Endothelial cell of umbilical vein (primary cell): Measurements from ENCODE around the gene RNLS. TPM values are rescaled to one million over a fixed set of nuclear protein-coding genes. Genes with fewer than 3 reads are reported as not detected.

Experiments used
- BruUV-seq: library from RNA; stranded (reverse); fragments of 400-500 nt; replicated peaks from 2 replicates; lab custom pipeline; 2021; lab: Mats Ljungman, UMichigan
- CTCF ChIA-PET: fragments of 300-600, 350-600 bp; sonication (Branson Sonifier 250); formaldehyde crosslinking; loops from one replicate; lab custom pipeline; 2021; ENCODE audit warnings: antibody characterized with exemption, inconsistent platforms; lab: Charles Lee
- POLR2A ChIA-PET: fragments of 300-600, 350-600 bp; sonication (Branson Sonifier 250); formaldehyde crosslinking; loops from one replicate; lab custom pipeline; 2021; ENCODE audit warnings: antibody characterized with exemption, inconsistent platforms; lab: Charles Lee
- DNase-seq: peaks from one replicate; pipeline ENCODE4 v3.0.0-alpha.2; 2011; ENCODE audit warnings: low read depth, low spot score
- FAIRE-seq: peaks from 2 replicates; lab custom pipeline; 2011; peaks lifted over from hg19 to GRCh38; lab: Jason Lieb, UNC
- H2AFZ ChIP-seq: 2 replicates; pipeline ENCODE4 v1.6.0; 2012; ENCODE audit warnings: low read depth, low read length, control low read depth, inconsistent platforms
- H3K27ac ChIP-seq: 2 replicates; pipeline ENCODE4 v1.5.1; 2011; ENCODE audit warnings: low read depth, mild to moderate bottlenecking, control low read depth, low read length, moderate library complexity; ENCODE audit not compliant: insufficient read depth
- H3K27me3 ChIP-seq, 2 experiments: 2 replicates each; pipeline versions ENCODE4 v1.6.0 to v1.6.1; 2011; ENCODE audit warnings: low read length in 2 of 2, mixed read lengths in 1 of 2; ENCODE audit not compliant: control insufficient read depth in 2 of 2, insufficient read depth in 2 of 2
- H3K36me3 ChIP-seq, 2 experiments: 2 replicates in 1 of 2; 3 replicates in 1 of 2; pipeline ENCODE4 v1.5.1; 2011; ENCODE audit warnings: low read length in 2 of 2, mild to moderate bottlenecking in 1 of 2, moderate library complexity in 1 of 2; ENCODE audit not compliant: control insufficient read depth in 2 of 2, insufficient read depth in 2 of 2; ENCODE audit errors: extremely low read depth in 1 of 2
- H3K4me1 ChIP-seq: 3 replicates; pipeline ENCODE4 v1.5.1; 2011; ENCODE audit warnings: mild to moderate bottlenecking, low read length; ENCODE audit not compliant: control insufficient read depth, insufficient read depth; ENCODE audit errors: extremely low read depth
- H3K4me2 ChIP-seq: 2 replicates; pipeline ENCODE4 v1.6.1; 2011; ENCODE audit warnings: low read length, control low read depth, mixed read lengths; ENCODE audit not compliant: insufficient read depth
- H3K4me3 ChIP-seq, 3 experiments: fragments of 200-600 bp in 1 of 3; sonication (generic), shearing (Covaris generic) in 1 of 3; replicated peaks in 1 of 3; 2 replicates each; pipeline ENCODE4 v1.5.1; 2011 to 2016; ENCODE audit warnings: control low read depth in 3 of 3, low read length in 3 of 3, mild to moderate bottlenecking in 2 of 3, inconsistent platforms in 1 of 3, low read depth in 1 of 3, moderate library complexity in 1 of 3; ENCODE audit not compliant: insufficient read depth in 1 of 3
- H3K79me2 ChIP-seq: 2 replicates; pipeline ENCODE4 v1.6.0; 2012; ENCODE audit warnings: low read length, inconsistent platforms; ENCODE audit not compliant: control insufficient read depth, insufficient read depth
- H3K9ac ChIP-seq: replicated peaks from 2 replicates; pipeline ENCODE3; 2011; ENCODE audit warnings: low read length, control low read depth; ENCODE audit not compliant: insufficient read depth; ENCODE audit errors: extremely low read depth
- H3K9me1 ChIP-seq: replicated peaks from 3 replicates; pipeline ENCODE4 v1.6.0; 2011; ENCODE audit warnings: mild to moderate bottlenecking, low read length; ENCODE audit not compliant: control insufficient read depth, insufficient read depth; ENCODE audit errors: extremely low read depth
- H3K9me3 ChIP-seq: replicated peaks from 2 replicates; pipeline ENCODE4 v1.5.1; 2012; ENCODE audit warnings: low read length, inconsistent platforms; ENCODE audit not compliant: control insufficient read depth, insufficient read depth
- H4K20me1 ChIP-seq: replicated peaks from 2 replicates; pipeline ENCODE3; 2011; ENCODE audit warnings: mild to moderate bottlenecking, low read length; ENCODE audit not compliant: control insufficient read depth, insufficient read depth; ENCODE audit errors: extremely low read depth
- CTCF ChIP-seq, 2 donors: IDR thresholded peaks; 1 replicate in 1 of 2; 2 replicates in 1 of 2; pipeline ENCODE4 v1.5.1; 2011; ENCODE audit warnings: low read length in 2 of 2, mild to moderate bottlenecking in 2 of 2, moderate library complexity in 2 of 2, control low read depth in 1 of 2, inconsistent platforms in 1 of 2, low read depth in 1 of 2; ENCODE audit not compliant: insufficient read depth in 1 of 2; ENCODE audit errors: extremely low read depth in 1 of 2
- EZH2 ChIP-seq: IDR thresholded peaks from 2 replicates; pipeline ENCODE4 v1.6.1; 2012; ENCODE audit warnings: borderline replicate concordance, low read depth, mild to moderate bottlenecking, moderate library complexity, low read length, inconsistent platforms; ENCODE audit not compliant: severe bottlenecking
- FOS ChIP-seq: IDR thresholded peaks from 2 replicates; pipeline ENCODE4 v1.6.1; 2011; ENCODE audit warnings: mild to moderate bottlenecking, low read length, moderate library complexity, borderline replicate concordance; ENCODE audit not compliant: insufficient read depth
- GATA2 ChIP-seq: IDR thresholded peaks from 2 replicates; pipeline ENCODE4 v1.7.0; 2011; ENCODE audit warnings: low read depth, mild to moderate bottlenecking, moderate library complexity, mixed read lengths, low read length; ENCODE audit not compliant: insufficient read length, insufficient read depth
- JUN ChIP-seq: IDR thresholded peaks from 2 replicates; pipeline ENCODE4 v1.6.1; 2011; ENCODE audit warnings: borderline replicate concordance, low read depth; ENCODE audit not compliant: insufficient read length, insufficient read depth
- MAX ChIP-seq: IDR thresholded peaks from 2 replicates; pipeline ENCODE4 v1.6.1; 2011; ENCODE audit not compliant: insufficient read depth, insufficient read length
- MYC ChIP-seq: IDR thresholded peaks from one replicate; pipeline ENCODE4 v1.6.1; 2011; ENCODE audit warnings: mild to moderate bottlenecking, low read depth, low read length
- POLR2A ChIP-seq: IDR thresholded peaks from 2 replicates; pipeline ENCODE4 v1.6.1; 2012; ENCODE audit warnings: low read depth, mild to moderate bottlenecking, control low read depth, low read length
- POLR2AphosphoS5 ChIP-seq: IDR thresholded peaks from 2 replicates; pipeline ENCODE4 v1.6.1; 2012; ENCODE audit warnings: low read depth, mild to moderate bottlenecking, control low read depth, low read length, moderate library complexity; ENCODE audit not compliant: insufficient read depth
- dilution Hi-C: fragments of 300-500 bp; cut with MboI; formaldehyde crosslinking; loops from one replicate; pipeline ENCODE4 v1.15.0; 2019; ENCODE audit warnings: low sequenced_read_pairs; ENCODE audit not compliant: extremely low pct_ligation_motif_present
- intact Hi-C: fragments of 100-400 bp; cut with micrococcal nuclease; formaldehyde crosslinking; loops from one replicate; pipeline ENCODE4 v1.10.0; 2022
- polyA plus RNA-seq, 4 experiments: library from polyadenylated mRNA; depleted of rRNA in 3 of 4; stranded (reverse) in 3 of 4; unstranded in 1 of 4; fragments of >200 nt; gene quantifications; 2 replicates each; pipeline versions ENCODE4 v1.2.1 to v1.2.3, GENCODE V29; 2011 to 2012; ENCODE audit warnings: missing spikeins in 1 of 4
- total RNA-seq: library from RNA; stranded (reverse); gene quantifications from 2 replicates; pipeline ENCODE4 v1.2.3, GENCODE V29; 2021

The RNLS gene
- total and polyA plus RNA-seq, 2 donors (not counting 3 experiments of a cell fraction or from before 2014, with no cell fraction given) = 2.5 to 4.6 TPM

GRCh38 chr10:88505265-88505664 lies 77.9 kb downstream of the RNLS start:
- H3K9me1 ChIP-seq = no peaks in the 10 kb centered on the region
- no peaks in the 10 kb centered on the region for H3K27me3 ChIP-seq
- no TSS peak for BruUV-seq
- no peaks in the 10 kb centered on the region for H3K9me3 ChIP-seq
- TF ChIP-seq CTCF (IDR thresholded peaks at IDR 0.05; ENCODE audit: extremely low read depth in 1 of 2, insufficient read depth in 1 of 2, low read depth in 1 of 2, low read length in 2 of 2) (no peak), EZH2 (no peak), FOS (no peak)
- H3K79me2 ChIP-seq = no peaks in the 10 kb centered on the region
- H4K20me1 ChIP-seq = no peaks in the 10 kb centered on the region
- H3K4me3 ChIP-seq = no peak overlapping the region
- H3K4me1 ChIP-seq = peaks cover under 1% of the 10 kb centered on the region
- H3K4me2 ChIP-seq = no peak overlapping the region
- no peak overlapping the region for H3K27ac ChIP-seq
- intact Hi-C loops (no loop called here), dilution Hi-C loops (no loop called here)
- CTCF ChIA-PET = no interaction called here
- no peak overlapping the region for H3K9ac ChIP-seq
- POLR2A ChIA-PET = no interaction called here
- no peak for DNase-seq
- H3K36me3 ChIP-seq = no peaks in the 10 kb centered on the region
- no peak for FAIRE-seq
- no peak overlapping the region for H2AFZ ChIP-seq

GRCh38 chr10:88500656-88501055 lies 82.5 kb downstream of the RNLS start:
- H3K4me1 ChIP-seq = peaks cover 4% of the 10 kb centered on the region
- H4K20me1 ChIP-seq = no peaks in the 10 kb centered on the region
- DNase-seq (no peak), FAIRE-seq (no peak)
- no peaks in the 10 kb centered on the region for H3K79me2 ChIP-seq
- H3K4me3 ChIP-seq = no peak overlapping the region
- intact Hi-C loops = no loop called here
- no peaks in the 10 kb centered on the region for H3K27me3 ChIP-seq
- no peaks in the 10 kb centered on the region for H3K9me1 ChIP-seq
- H3K9ac ChIP-seq = no peak overlapping the region
- dilution Hi-C loops = no loop called here
- no peak overlapping the region for H2AFZ ChIP-seq
- no TSS peak for BruUV-seq
- H3K9me3 ChIP-seq = no peaks in the 10 kb centered on the region
- no peaks in the 10 kb centered on the region for H3K36me3 ChIP-seq
- CTCF ChIA-PET = interaction anchor here (1.6 kb wide), 1 partner anchor 65 kb away, joined by 5 read pairs; no protein-coding TSS in a partner anchor
- TF ChIP-seq MAX (no peak), MYC (no peak), POLR2A (no peak), POLR2AphosphoS5 (no peak), JUN (no peak), CTCF (IDR thresholded peaks at IDR 0.05; ENCODE audit: extremely low read depth in 1 of 2, insufficient read depth in 1 of 2, low read depth in 1 of 2, low read length in 2 of 2) (no peak), FOS (no peak), GATA2 (no peak), EZH2 (no peak)
- no peak overlapping the region for H3K27ac ChIP-seq
- no peak overlapping the region for H3K4me2 ChIP-seq
- POLR2A ChIA-PET = no interaction called here
